GM19023 (cell line): ENCODE data around the gene ANKRD49.

Experiments
- ATAC-seq: cut with Tn5 transposase; IDR thresholded peaks from one replicate; pipeline ENCODE4 v1.9.1; 2021; ENCODE audit warnings: mild to moderate bottlenecking, moderate library complexity; ENCODE audit not compliant: unreplicated experiment

ANKRD49 gene, protein sequence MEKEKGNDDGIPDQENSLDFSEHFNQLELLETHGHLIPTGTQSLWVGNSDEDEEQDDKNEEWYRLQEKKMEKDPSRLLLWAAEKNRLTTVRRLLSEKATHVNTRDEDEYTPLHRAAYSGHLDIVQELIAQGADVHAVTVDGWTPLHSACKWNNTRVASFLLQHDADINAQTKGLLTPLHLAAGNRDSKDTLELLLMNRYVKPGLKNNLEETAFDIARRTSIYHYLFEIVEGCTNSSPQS

DNA sequence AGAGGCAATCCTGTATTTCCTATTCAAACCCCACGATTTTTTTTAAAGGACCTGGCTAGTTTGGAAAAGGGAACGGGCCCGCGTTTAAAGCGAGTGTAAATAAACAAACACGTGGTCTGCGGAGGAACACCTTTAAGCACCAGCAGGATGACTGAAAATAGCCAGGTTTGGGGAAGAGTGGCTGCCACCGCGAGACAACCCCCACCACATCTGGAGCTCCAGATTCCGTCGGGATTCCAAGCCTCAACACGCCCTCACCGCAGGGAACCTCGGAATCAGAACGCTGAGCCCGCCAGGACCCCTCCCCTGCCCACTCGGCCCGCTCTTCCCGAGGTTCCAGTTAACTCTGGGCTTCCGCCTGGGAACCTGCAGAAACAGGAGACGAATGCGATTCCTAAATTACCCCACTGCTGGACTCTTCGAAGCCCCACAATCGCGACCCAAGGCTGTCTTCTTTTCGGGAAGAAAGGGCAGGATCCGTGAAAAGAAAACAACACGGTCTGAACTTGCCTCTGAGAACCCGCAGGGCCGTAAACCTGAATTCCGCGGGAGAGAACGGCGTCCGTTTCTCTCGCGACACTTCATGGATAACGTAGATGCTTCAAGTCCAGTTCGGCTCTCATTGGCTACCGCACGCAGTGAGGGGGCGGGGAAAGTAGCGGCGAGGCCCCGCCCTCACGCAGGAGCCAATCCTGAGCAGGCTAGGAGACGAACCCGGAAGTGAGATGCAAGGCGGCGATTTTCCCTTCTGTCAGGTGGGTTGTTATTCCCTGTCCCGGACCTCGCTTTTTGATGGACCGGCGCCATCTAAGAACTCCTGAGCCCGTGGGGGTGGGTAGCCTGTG, at the start of gene ANKRD49, which contains the start of gene MRE11:
Gene ANKRD49, plus strand, starts transcription at position 704 of the 845 bp plus-strand sequence. CDS start 2,710 bp downstream, outside the sequence.
Gene MRE11, minus strand, starts transcription at position 564 of the 845 bp plus-strand sequence. CDS start 1,043 bp downstream, outside the sequence.
- peak; percentile 100 for ATAC-seq

DNA sequence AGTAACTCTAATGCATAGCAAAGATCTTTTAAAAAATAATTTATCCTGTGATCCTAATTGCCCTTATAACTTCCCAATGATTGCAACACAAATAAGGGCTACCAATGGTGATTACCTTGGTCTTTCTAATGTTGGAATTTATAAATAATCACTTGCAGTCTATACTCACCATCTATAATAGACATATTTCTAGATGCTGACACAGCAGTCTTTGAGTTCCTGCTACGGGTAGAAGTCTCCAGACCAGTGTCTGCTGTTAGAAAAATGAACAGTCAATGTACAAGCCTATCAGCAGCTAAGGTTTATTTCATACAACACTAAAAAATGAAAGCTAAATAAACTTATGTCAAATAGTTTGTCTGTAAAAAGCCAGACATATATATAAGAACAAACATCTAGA, 48.1 kb upstream of the ANKRD49 start:
- no peak for ATAC-seq

GRCh38 chr11:94447149-94447548, 46.6 kb upstream of the ANKRD49 start:
- no peak for ATAC-seq

DNA sequence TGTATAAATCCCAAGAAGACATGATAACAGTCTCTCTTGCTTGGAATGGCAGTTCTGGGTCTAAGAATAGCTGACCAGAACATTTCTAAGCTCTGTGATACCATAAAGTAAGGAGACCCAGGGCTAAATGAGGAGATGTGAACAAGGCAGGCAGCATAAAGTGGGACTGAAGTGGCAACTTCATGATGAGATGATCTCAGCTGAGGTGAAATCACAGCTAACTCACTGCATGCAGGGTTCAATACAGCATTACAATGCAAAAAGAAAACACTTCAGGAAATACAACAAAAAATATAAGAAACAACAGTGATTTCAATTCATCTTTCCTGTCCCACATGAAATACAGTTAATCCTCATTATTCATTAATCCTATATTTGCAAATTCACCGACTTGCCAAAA, 44.8 kb upstream of the ANKRD49 start:
- ATAC-seq = no peak

- no peak for ATAC-seq
Measured at GRCh38 chr11:94449437-94449836, 44.3 kb upstream of the ANKRD49 start.

GRCh38 chr11:94450048-94450447, 43.7 kb upstream of the ANKRD49 start:
- ATAC-seq = no peak

DNA sequence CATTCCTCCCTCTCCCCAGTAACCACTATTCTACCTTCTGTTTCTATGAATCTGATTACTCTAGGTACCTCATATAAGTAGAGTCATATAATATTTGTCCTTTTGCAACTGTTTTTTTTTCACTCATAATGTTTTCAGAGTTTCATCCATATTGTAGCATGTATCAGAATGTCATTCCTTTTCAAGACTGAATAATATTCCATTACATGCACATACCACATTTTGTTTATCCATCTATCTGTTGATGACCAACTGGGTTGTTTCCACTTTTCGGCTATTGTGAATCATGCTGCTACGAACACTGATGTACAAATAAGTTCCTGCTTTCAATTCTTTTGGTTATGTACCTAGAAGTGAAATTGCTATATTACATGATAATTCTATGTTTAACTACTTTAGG, 40.8 kb upstream of the ANKRD49 start:
- no peak for ATAC-seq

GRCh38 chr11:94454301-94454700, 39.5 kb upstream of the ANKRD49 start:
- no peak for ATAC-seq

- no peak for ATAC-seq
Measured at GRCh38 chr11:94455861-94456260, 37.9 kb upstream of the ANKRD49 start.

GRCh38 chr11:94457118-94458029, 36.4 kb upstream of the ANKRD49 start:
- ATAC-seq = no peak

- ATAC-seq = no peak
Measured at GRCh38 chr11:94459576-94459975, 34.2 kb upstream of the ANKRD49 start.

- peak; percentile 89 for ATAC-seq
Measured at GRCh38 chr11:94469416-94469815, 24.4 kb upstream of the ANKRD49 start.

GRCh38 chr11:94472916-94473799, 20.6 kb upstream of the ANKRD49 start:
- ATAC-seq = peak; percentile 82

DNA sequence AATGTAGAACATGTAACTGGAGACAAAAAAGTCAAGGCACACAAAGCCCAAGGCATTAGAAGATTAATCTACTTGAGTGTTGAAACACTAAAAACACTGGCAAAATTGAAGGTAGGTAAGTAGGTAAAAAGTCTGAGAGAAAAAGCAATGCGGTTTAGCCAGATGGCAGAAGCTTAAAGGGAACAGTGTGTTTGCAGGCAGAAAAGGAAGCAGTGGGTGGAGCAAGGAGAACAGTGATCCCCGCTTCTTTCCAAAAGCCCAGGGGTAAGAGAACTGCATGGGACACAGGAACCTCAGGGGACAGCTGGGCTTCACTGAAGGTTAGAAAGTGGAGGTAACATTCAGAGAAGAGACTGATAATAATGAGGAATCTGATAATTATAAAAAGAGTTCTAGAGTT, 16.2 kb upstream of the ANKRD49 start:
- ATAC-seq = no peak

DNA sequence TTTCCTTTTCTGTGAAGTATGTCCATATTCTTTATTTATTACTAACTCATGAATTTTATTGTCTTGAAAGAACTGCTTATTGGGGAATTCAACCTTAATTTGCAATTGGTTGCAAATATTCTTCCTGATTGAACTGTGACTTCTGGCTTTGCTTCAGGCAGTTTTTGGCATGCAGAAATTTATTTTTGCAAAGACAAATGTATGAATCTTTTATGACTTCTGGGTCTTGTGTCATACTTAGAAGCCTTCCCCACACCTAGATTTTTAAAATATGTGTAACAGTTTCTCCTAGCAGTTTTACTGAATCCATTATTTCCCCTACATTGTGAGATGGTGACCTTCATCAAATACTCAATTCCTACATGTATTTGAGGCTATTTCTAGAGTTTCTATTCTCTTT, 12.4 kb upstream of the ANKRD49 start:
- no peak for ATAC-seq

GRCh38 chr11:94486068-94486467, 7.7 kb upstream of the ANKRD49 start:
- ATAC-seq = no peak

GRCh38 chr11:94494126-94494680, 419 bp downstream of the ANKRD49 start:
- ATAC-seq = peak; percentile 63

DNA sequence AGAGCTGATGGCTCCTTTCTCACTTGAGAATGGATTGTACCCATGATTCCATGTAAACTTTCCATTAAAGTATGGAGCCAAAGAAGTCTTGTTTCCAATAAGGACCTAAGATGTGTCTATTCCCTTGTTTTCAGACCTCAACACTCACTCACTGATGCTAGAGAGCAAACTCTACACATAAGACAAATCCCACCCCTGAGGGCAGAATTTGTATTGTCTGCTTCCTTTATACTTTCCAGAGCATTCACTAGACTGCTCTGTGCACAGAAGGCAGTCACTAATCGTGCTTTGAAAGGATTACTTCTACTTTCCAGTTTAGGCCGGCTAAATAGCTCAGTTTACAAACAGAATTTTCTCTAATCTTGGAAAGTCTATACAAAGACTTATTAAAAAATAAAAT, 6.4 kb downstream of the ANKRD49 start:
- ATAC-seq = no peak

DNA sequence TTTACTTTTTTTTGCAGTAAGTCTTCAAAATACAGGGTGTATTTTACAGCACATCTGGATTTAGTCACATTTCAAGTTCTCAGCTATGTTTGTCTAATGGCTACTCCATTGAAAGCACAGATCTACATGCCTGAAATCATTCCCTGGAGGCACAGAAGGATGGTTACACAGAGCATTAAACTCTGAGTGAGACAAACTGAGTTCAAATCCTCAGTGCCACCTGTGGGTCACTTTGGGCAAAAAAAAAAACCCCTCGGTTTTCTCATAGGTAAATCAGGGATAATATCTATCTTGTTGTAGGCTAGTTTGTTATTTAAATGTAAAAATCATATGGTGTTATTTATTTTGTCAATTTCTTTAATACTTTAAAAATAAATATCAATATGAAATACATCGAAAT, 7.7 kb downstream of the ANKRD49 start:
- no peak for ATAC-seq
